ENCODE data around the gene LRRC1. TPM values are rescaled to one million over a fixed set of nuclear protein-coding genes. Genes with fewer than 3 reads are reported as not detected.
A peak's percentile ranks its signal among the peaks of the same experiment; 100 is the strongest.

Gene LRRC1
- total RNA-seq, 4 donors from 2014 or later, result 10.4 to 13.0 (median 12.6) TPM

- 94% methylated on average over 1 of the region's 1 CpG for WGBS
- Histone ChIP-seq H3K4me1 (peaks cover 0 to 6% (median 2%) of the 10 kb centered on the region in 4 donors), H3K27ac (replicated peaks in 1 of 4) (no peak overlapping the region), H3K9me3 (no peaks in the 10 kb centered on the region), H3K27me3 (no peaks in the 10 kb centered on the region), H3K36me3 (peaks cover 0 to 5% (median under 1%) of the 10 kb centered on the region in 4 donors), H3K4me3 (no peak overlapping the region)
- intact Hi-C loops (cut with DNase I), result no loop called here
- TF ChIP-seq POLR2A (IDR thresholded peaks at IDR 0.05; ENCODE audit: low read depth) (no peak), POLR2AphosphoS5 (IDR thresholded peaks at IDR 0.05) (no peak), EP300 (IDR thresholded peaks at IDR 0.05) (no peak), CTCF (IDR thresholded peaks at IDR 0.05) (no peak)
- no peak for DNase-seq (ENCODE audit: extremely low spot score)
These were observed 94.6 kb downstream of the LRRC1 start for GRCh38 chr6:53889365-53889764.

DNA sequence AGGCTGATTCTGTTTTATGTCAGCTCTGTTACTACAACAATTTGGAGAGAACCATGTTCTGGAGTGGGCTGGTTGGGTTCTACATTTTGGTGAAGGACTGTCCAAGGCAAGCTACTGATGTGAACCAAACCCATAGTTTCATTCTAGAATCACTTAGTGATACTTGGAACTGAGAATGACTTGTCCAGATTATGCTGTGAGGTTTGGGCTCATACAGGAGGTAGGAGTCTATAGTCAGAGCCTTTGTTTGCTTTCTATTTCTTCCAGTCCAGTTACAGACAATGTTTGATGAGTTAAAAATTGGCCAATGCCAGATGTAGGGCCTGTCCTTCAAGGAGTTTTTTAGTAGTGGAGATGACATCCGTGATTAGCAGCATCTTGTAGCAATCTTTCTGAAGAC lies 97.9 kb downstream of the LRRC1 start:
- TF ChIP-seq POLR2AphosphoS5 (IDR thresholded peaks at IDR 0.05) (no peak), POLR2A (IDR thresholded peaks at IDR 0.05; ENCODE audit: low read depth) (no peak), EP300 (IDR thresholded peaks at IDR 0.05) (no peak), CTCF (IDR thresholded peaks at IDR 0.05) (no peak)

GRCh38 chr6:53894091-53894490 lies 99.3 kb downstream of the LRRC1 start:
- Histone ChIP-seq H3K36me3 (peaks cover 0 to 4% (median 0%) of the 10 kb centered on the region in 4 donors), H3K4me3 (no peak overlapping the region), H3K27me3 (no peaks in the 10 kb centered on the region), H3K4me1 (peaks cover 0 to 24% (median 23%) of the 10 kb centered on the region in 4 donors), H3K9me3 (no peaks in the 10 kb centered on the region), H3K27ac (replicated peaks in 1 of 4) (no peak overlapping the region)
- no peak for DNase-seq (ENCODE audit: extremely low spot score)
- TF ChIP-seq CTCF (IDR thresholded peaks at IDR 0.05) (no peak), POLR2AphosphoS5 (IDR thresholded peaks at IDR 0.05) (peak in 1 of 2 donors; percentile 6)
- whole genome bisulfite sequencing, result 53% methylated on average over 2 of the region's 2 CpGs
- intact Hi-C loops (cut with DNase I), result loop anchor here (10.0 kb wide), 1 partner anchor 99 kb away; the partner anchor contains the start of gene LRRC1

More for the DNA sequence above, 97.9 kb downstream of the LRRC1 start:
- Histone ChIP-seq H3K9me3 (no peaks in the 10 kb centered on the region), H3K27me3 (no peaks in the 10 kb centered on the region), H3K36me3 (peaks cover 0 to 3% (median 0%) of the 10 kb centered on the region in 4 donors), H3K27ac (replicated peaks in 1 of 4) (no peak overlapping the region), H3K4me3 (no peak overlapping the region), H3K4me1 (peaks cover 0 to 22% (median 18%) of the 10 kb centered on the region in 4 donors)
- WGBS, result 92% methylated on average over 1 of the region's 1 CpG
- intact Hi-C loops (cut with DNase I), result loop anchor here (10.0 kb wide), 1 partner anchor 98 kb away; the partner anchor contains the start of gene LRRC1
- no peak for DNase-seq (ENCODE audit: extremely low spot score)

- intact Hi-C loops (cut with DNase I), result loop anchor here (10.0 kb wide), 1 partner anchor 101 kb away; the partner anchor contains the start of gene LRRC1
- TF ChIP-seq POLR2A (IDR thresholded peaks at IDR 0.05; ENCODE audit: low read depth) (no peak), CTCF (IDR thresholded peaks at IDR 0.05) (no peak), POLR2AphosphoS5 (IDR thresholded peaks at IDR 0.05) (no peak), EP300 (IDR thresholded peaks at IDR 0.05) (no peak)
- H3K4me1 ChIP-seq, result peaks cover 0 to 24% (median 23%) of the 10 kb centered on the region in 4 donors
These were observed 101.4 kb downstream of the LRRC1 start for GRCh38 chr6:53896196-53896595.

More at GRCh38 chr6:53896196-53896595, 101.4 kb downstream of the LRRC1 start:
- Histone ChIP-seq H3K4me3 (no peak overlapping the region), H3K27ac (replicated peaks in 1 of 4) (no peak overlapping the region), H3K36me3 (peaks cover 0 to 15% (median 2%) of the 10 kb centered on the region in 4 donors), H3K27me3 (no peaks in the 10 kb centered on the region), H3K9me3 (no peaks in the 10 kb centered on the region)
- no peak for DNase-seq (ENCODE audit: extremely low spot score)

All from esophagus muscularis mucosa (tissue), 4 donors.